Measurements from ENCODE around the gene PHACTR3. TPM values are rescaled to one million over a fixed set of nuclear protein-coding genes. Genes with fewer than 3 reads are reported as not detected.

Gene PHACTR3
- total RNA-seq, 2 donors from 2014 or later = 0.34 TPM; not detected in 1

DNA sequence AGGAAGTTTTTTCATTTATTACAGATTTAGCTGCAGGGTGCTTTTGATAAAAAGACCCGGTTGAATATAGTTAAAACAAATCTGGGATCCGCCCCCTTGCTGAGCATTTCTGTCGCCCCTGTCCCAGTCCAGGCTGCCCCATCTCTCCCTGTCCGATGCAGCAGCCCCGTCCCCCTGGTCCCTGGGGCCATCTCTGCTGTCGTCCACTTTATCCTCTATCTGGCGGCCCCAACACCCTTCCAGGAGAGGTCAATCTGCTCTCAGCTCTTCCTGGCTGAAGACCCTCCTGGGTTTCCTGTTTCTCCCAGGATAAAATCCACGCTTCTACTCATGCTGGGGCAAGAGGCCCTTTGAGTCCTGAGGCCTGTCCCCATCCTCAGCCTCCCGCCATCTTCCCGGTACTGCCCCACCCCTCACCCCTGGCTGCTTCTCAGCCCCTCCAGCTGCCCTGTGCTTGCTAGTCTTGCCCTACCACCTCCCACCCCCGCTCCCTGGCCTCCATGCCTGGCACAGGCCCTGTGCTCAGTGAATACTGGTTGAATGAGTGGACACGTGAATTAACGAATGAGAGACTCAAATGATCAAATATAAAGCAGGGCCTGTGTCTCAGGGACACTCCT lies 16.0 kb upstream of the PHACTR3 start:
- Histone ChIP-seq H3K27me3 (replicated peaks; ENCODE audit: insufficient read depth) (no peaks in the 10 kb centered on the region), H3K27ac (no peak overlapping the region)
- TF ChIP-seq, protein P1, sequence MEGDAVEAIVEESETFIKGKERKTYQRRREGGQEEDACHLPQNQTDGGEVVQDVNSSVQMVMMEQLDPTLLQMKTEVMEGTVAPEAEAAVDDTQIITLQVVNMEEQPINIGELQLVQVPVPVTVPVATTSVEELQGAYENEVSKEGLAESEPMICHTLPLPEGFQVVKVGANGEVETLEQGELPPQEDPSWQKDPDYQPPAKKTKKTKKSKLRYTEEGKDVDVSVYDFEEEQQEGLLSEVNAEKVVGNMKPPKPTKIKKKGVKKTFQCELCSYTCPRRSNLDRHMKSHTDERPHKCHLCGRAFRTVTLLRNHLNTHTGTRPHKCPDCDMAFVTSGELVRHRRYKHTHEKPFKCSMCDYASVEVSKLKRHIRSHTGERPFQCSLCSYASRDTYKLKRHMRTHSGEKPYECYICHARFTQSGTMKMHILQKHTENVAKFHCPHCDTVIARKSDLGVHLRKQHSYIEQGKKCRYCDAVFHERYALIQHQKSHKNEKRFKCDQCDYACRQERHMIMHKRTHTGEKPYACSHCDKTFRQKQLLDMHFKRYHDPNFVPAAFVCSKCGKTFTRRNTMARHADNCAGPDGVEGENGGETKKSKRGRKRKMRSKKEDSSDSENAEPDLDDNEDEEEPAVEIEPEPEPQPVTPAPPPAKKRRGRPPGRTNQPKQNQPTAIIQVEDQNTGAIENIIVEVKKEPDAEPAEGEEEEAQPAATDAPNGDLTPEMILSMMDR (IDR thresholded peaks at IDR 0.05) = no peak
- TF ChIP-seq POLR2AphosphoS5 (IDR thresholded peaks at IDR 0.05) = no peak
- TF ChIP-seq POLR2A (IDR thresholded peaks at IDR 0.05) = no peak

DNA sequence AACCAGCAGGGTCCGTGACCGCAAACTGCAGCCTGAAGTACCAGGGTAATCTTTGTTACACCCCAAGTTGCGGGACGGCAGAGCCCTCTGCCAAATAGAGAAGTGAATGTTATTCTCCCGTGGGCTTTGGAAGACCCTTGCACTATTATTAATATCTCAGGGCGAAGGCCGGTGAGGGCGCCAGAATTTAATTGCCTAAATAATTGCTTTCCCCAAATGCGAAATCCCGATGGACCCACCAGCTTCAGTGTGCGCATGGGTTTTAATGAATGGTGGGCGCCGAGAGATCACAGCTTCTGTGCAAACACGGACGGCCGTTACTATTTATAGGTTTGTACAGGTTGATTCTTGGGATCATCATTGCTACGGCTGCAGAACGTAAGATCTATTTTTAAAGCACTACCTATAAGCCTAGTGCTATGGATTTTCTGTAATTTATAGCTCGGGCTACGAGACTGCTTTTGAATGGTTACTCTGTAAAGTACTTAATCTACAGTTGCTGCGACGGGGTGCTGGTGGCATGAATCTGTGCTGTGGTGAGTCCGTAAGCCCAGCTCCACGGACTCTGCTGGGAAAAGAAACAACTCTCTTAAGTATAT lies 15.2 kb upstream of the PHACTR3 start:
- Histone ChIP-seq H3K27me3 (replicated peaks; ENCODE audit: insufficient read depth) (no peaks in the 10 kb centered on the region), H3K9me3 (no peaks in the 10 kb centered on the region), H3K27ac (no peak overlapping the region), H3K36me3 (no peaks in the 10 kb centered on the region), H3K4me3 (no peak overlapping the region), H3K4me1 (replicated peaks) (no peaks in the 10 kb centered on the region)
- intact Hi-C loops (cut with DNase I) = no loop called here
- TF ChIP-seq, protein P1 (IDR thresholded peaks at IDR 0.05) = no peak
- no peak for TF ChIP-seq POLR2A (IDR thresholded peaks at IDR 0.05)
- TF ChIP-seq POLR2AphosphoS5 (IDR thresholded peaks at IDR 0.05) = no peak
- DNase-seq (ENCODE audit: low spot score) = no peak
- 84% methylated on average over 24 of the region's 24 CpGs for WGBS

More for the DNA sequence above, 16.0 kb upstream of the PHACTR3 start:
- no peaks in the 10 kb centered on the region for H3K4me1 ChIP-seq (replicated peaks)
- intact Hi-C loops (cut with DNase I) = no loop called here
- no peak for DNase-seq (ENCODE audit: low spot score)
- H3K4me3 ChIP-seq = no peak overlapping the region
- H3K9me3 ChIP-seq = no peaks in the 10 kb centered on the region
- no peaks in the 10 kb centered on the region for H3K36me3 ChIP-seq
- 87% methylated on average over 13 of the region's 13 CpGs for WGBS

DNA sequence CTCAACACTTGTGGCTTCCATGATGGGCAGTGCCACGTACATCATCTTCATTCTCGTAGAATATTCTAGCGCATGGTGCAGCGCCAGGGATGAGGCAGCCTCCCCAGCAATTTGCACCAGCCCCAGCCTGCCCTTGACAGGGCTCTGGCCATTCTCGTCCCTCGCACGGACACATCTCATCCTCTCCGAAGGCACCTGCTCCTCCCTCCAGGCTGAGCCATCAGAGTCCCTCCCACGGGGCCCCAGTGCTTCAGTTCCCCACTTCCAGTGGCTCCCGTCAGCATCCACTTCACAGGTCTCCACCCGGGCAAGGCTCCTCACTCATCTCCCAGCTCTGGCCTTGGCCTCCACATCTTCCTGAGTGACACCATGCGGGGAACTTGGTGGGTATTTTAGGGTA lies 13.3 kb upstream of the PHACTR3 start:
- no peaks in the 10 kb centered on the region for H3K4me1 ChIP-seq (replicated peaks)
- H3K4me3 ChIP-seq = no peak overlapping the region
- intact Hi-C loops (cut with DNase I) = no loop called here
- no peaks in the 10 kb centered on the region for H3K36me3 ChIP-seq
- no peaks in the 10 kb centered on the region for H3K27me3 ChIP-seq (replicated peaks; ENCODE audit: insufficient read depth)
- DNase-seq (ENCODE audit: low spot score) = no peak
- TF ChIP-seq, protein P1 (IDR thresholded peaks at IDR 0.05) = no peak
- TF ChIP-seq POLR2AphosphoS5 (IDR thresholded peaks at IDR 0.05) (no peak), POLR2A (IDR thresholded peaks at IDR 0.05) (no peak)
- no peak overlapping the region for H3K27ac ChIP-seq
- 93% methylated on average over 12 of the region's 12 CpGs for WGBS
- no peaks in the 10 kb centered on the region for H3K9me3 ChIP-seq

DNA sequence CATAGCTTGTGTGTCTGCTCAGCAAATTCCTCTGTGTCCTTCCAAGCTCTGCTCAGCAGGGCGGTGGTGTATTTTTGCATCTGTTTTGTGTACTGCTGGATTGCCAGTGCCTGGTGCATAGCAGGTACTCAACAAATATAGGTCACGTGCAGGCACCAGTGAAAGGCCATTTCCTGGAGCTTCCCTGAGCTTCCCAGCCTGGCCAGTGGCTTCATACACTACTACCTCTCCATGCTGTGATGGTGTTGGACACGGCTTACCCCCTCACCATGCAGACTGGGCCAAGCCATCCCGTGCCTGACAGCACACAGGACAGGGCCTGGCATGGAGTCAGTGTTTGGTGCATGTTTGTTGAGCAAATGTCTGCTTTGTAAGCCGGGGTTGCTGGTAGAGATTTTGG lies 7.7 kb upstream of the PHACTR3 start:
- Histone ChIP-seq H3K9me3 (no peaks in the 10 kb centered on the region), H3K4me3 (no peak overlapping the region), H3K4me1 (replicated peaks) (no peaks in the 10 kb centered on the region), H3K36me3 (no peaks in the 10 kb centered on the region), H3K27ac (no peak overlapping the region), H3K27me3 (replicated peaks; ENCODE audit: insufficient read depth) (peaks cover 2% of the 10 kb centered on the region)
- no peak for DNase-seq (ENCODE audit: low spot score)
- intact Hi-C loops (cut with DNase I) = no loop called here
- WGBS = 65% methylated on average over 5 of the region's 5 CpGs
- TF ChIP-seq POLR2AphosphoS5 (IDR thresholded peaks at IDR 0.05) (no peak), POLR2A (IDR thresholded peaks at IDR 0.05) (no peak)
- TF ChIP-seq, protein P1 (IDR thresholded peaks at IDR 0.05) = no peak

DNA sequence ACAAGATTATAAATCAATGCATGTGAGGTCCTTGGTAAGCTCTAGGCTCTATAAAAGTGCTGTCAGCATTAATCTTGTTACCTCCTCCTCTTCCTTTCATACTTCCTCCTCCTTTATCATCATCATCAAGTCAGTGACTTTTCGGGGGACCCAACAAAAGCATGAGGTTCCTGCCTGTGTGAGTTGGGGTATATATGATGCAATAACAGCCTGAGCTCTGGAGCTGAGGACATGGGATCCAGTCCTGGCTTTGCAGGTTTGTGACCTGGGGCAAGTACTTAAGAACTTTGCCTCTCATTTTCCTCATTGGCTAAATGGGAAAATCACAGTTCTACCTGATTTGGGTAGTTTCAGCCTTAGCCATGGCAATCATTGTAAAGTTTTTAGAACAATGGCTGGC lies 7.1 kb upstream of the PHACTR3 start:
- TF ChIP-seq POLR2A (IDR thresholded peaks at IDR 0.05) (no peak), POLR2AphosphoS5 (IDR thresholded peaks at IDR 0.05) (no peak)
- TF ChIP-seq, protein P1 (IDR thresholded peaks at IDR 0.05) = no peak

More for the DNA sequence above, 7.1 kb upstream of the PHACTR3 start:
- Histone ChIP-seq H3K4me3 (no peak overlapping the region), H3K27me3 (replicated peaks; ENCODE audit: insufficient read depth) (peaks cover 2% of the 10 kb centered on the region), H3K4me1 (replicated peaks) (no peaks in the 10 kb centered on the region), H3K9me3 (no peaks in the 10 kb centered on the region), H3K36me3 (no peaks in the 10 kb centered on the region), H3K27ac (no peak overlapping the region)
- WGBS = 27% methylated on average over 1 of the region's 1 CpG
- no peak for DNase-seq (ENCODE audit: low spot score)
- intact Hi-C loops (cut with DNase I) = no loop called here

Data from prostate gland (tissue), 2 donors.